Measurements from ENCODE around the gene EGFLAM. TPM values are rescaled to one million over a fixed set of nuclear protein-coding genes. Genes with fewer than 3 reads are reported as not detected.

EGFLAM gene
- total and polyA plus RNA-seq, 10 of the 15 experiments (the other 5 are each of a cell fraction or from before 2014, with no cell fraction given) = 0.37 TPM; not detected in 9

GRCh38 chr5:38237681-38238080 is 20.7 kb upstream of the EGFLAM start (continued):
- TF ChIP-seq DPF2 (IDR thresholded peaks at IDR 0.05) = no peak

DNA sequence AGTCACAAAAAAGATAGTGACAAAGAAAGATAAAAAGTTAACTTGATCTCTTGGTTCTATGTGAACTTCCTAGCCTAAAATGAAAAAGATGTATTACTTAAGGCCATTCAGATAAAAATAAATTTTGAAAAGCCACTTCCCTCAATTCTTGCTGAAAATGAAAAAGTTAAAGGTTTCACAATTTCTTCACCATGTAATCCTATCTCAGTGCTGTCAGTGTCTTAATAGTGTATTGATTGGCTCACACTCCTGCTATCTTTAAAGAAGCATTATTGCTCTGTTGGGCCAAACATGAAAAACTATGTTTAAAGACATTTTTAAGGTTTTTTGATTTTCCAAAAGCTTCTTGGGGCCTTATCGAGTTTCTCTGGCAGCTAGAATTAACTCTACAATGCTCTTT is 18.1 kb upstream of the EGFLAM start:
- H3K4me1 ChIP-seq (ENCODE audit: control insufficient read depth, insufficient read depth, low read length) = no peaks in the 10 kb centered on the region
- no peaks in the 10 kb centered on the region for H3K36me3 ChIP-seq (ENCODE audit: control insufficient read depth in 2 of 2, insufficient read depth in 2 of 2, low read length in 1 of 2)
- WGBS (ENCODE audit: insufficient coverage, insufficient replicate concordance, low lambda C conversion rate, missing lambda C conversion rate) = 0% methylated on average over 1 of the region's 1 CpG
- intact Hi-C loops (cut with micrococcal nuclease; ENCODE audit: unreplicated experiment) = no loop called here
- RAD21 ChIA-PET (ENCODE audit: unreplicated experiment) = no interaction called here
- H3K4me2 ChIP-seq (ENCODE audit: control insufficient read depth, insufficient read depth) = no peak overlapping the region
- CTCF ChIA-PET = no interaction called here
- peaks cover 0 to 2% of the 10 kb centered on the region in 2 experiments; a peak in 2 of 4 replicates for H3K27me3 ChIP-seq (replicated peaks in 1 of 2; ENCODE audit: control insufficient read depth in 2 of 2, insufficient read depth in 2 of 2, low read length in 1 of 2)
- POLR2A ChIA-PET = no interaction called here
- H3K9me3 ChIP-seq (replicated peaks; ENCODE audit: control insufficient read depth, insufficient read depth, low read length) = 0 out of 3 replicates have a peak, but pooled peaks cover under 1% of the 10 kb centered on the region
- no peaks in the 10 kb centered on the region; the same call in 1 of the 2 replicates for H4K20me1 ChIP-seq (ENCODE audit: control insufficient read depth, insufficient read depth)
- in situ Hi-C loops (cut with MboI) = no loop called here
- no peak overlapping the region for H2AFZ ChIP-seq (ENCODE audit: control insufficient read depth, low read depth, low read length)
- TF ChIP-seq HDAC6 (IDR thresholded peaks at IDR 0.05; ENCODE audit: unreplicated experiment) = no peak
- TF ChIP-seq, protein P1, sequence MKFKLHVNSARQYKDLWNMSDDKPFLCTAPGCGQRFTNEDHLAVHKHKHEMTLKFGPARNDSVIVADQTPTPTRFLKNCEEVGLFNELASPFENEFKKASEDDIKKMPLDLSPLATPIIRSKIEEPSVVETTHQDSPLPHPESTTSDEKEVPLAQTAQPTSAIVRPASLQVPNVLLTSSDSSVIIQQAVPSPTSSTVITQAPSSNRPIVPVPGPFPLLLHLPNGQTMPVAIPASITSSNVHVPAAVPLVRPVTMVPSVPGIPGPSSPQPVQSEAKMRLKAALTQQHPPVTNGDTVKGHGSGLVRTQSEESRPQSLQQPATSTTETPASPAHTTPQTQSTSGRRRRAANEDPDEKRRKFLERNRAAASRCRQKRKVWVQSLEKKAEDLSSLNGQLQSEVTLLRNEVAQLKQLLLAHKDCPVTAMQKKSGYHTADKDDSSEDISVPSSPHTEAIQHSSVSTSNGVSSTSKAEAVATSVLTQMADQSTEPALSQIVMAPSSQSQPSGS (IDR thresholded peaks at IDR 0.05; ENCODE audit: low read length) = no peak
- TF ChIP-seq FOXK2 (IDR thresholded peaks at IDR 0.05) = no peak
- no peak for TF ChIP-seq IRF4 (IDR thresholded peaks at IDR 0.05; ENCODE audit: low read depth, low read length)
- TF ChIP-seq NFIC (IDR thresholded peaks at IDR 0.05; ENCODE audit: low read depth, low read length) = no peak
- TF ChIP-seq CREM (IDR thresholded peaks at IDR 0.05; ENCODE audit: low read depth) = no peak
- no peak for TF ChIP-seq ETV6 (conservative IDR thresholded peaks at IDR 0.05 in 1 of 2, IDR thresholded peaks at IDR 0.05 in 1 of 2; ENCODE audit: borderline replicate concordance in 1 of 2, low read depth in 1 of 2)
- BruUV-seq (replicated peaks) = no TSS peak
- no peak overlapping the region for H3K27ac ChIP-seq (ENCODE audit: control insufficient read depth, insufficient read depth)
- FAIRE-seq (no peak), ATAC-seq (no peak), DNase-seq (ENCODE audit: low read depth, low spot score) (no peak)
- SMC1A ChIA-PET (ENCODE audit: uncharacterized antibody, unreplicated experiment) = interaction anchor here (0.6 kb wide), 1 partner anchor 346 kb away, joined by 3 read pairs; no protein-coding TSS in a partner anchor
- no peak overlapping the region for H3K9ac ChIP-seq (ENCODE audit: control insufficient read depth, insufficient read depth, low read length)
- no peak overlapping the region for H3K4me3 ChIP-seq
- no peaks in the 10 kb centered on the region for H3K79me2 ChIP-seq (ENCODE audit: control insufficient read depth, insufficient read depth, low read length)

All from GM12878 (cell line).